Measurements from ENCODE around the gene AMMECR1.
A peak's percentile ranks its signal among the peaks of the same experiment; 100 is the strongest.
"Not testable (repeated sequence)": the region's sequence is repeated elsewhere in the genome, so short reads cannot be mapped to it uniquely, and the experiment has no call there.

AMMECR1 gene

GRCh38 chrX:110317820-110318663, at the start of gene AMMECR1:
AMMECR1 (minus strand) TSS chrX:110318085; CDS start chrX:110318071, 14 bp downstream.
- peak; percentile 78 for DNase-seq

GRCh38 chrX:110363244-110363643, 45.4 kb upstream of the AMMECR1 start:
- no peak for DNase-seq

- no peak for DNase-seq
Observed at GRCh38 chrX:110359273-110359672, 41.4 kb upstream of the AMMECR1 start.

GRCh38 chrX:110358548-110358947, 40.7 kb upstream of the AMMECR1 start, which contains the start of gene RTL9:
RTL9 (plus strand) TSS chrX:110358848; CDS start chrX:110450618, 91,770 bp downstream.
- DNase-seq = no peak

GRCh38 chrX:110346681-110347080, 28.8 kb upstream of the AMMECR1 start:
- DNase-seq = no peak

- no peak for DNase-seq
Observed at GRCh38 chrX:110341189-110342035, 23.5 kb upstream of the AMMECR1 start.

GRCh38 chrX:110338935-110339334, 21.1 kb upstream of the AMMECR1 start:
- DNase-seq = no peak

GRCh38 chrX:110333458-110333857, 15.6 kb upstream of the AMMECR1 start:
- not testable (repeated sequence) for DNase-seq

GRCh38 chrX:110331444-110332030, 13.7 kb upstream of the AMMECR1 start:
- DNase-seq = no peak

- DNase-seq = not testable (repeated sequence)
Observed at GRCh38 chrX:110328613-110329012, 10.7 kb upstream of the AMMECR1 start.

GRCh38 chrX:110327336-110327735, 9.5 kb upstream of the AMMECR1 start:
- no peak for DNase-seq

- no peak for DNase-seq
Observed at GRCh38 chrX:110326712-110327111, 8.8 kb upstream of the AMMECR1 start.

GRCh38 chrX:110322603-110323002, 4.7 kb upstream of the AMMECR1 start:
- DNase-seq = no peak

GRCh38 chrX:110321670-110322069, 3.8 kb upstream of the AMMECR1 start:
- no peak for DNase-seq

- DNase-seq = no peak
Observed at GRCh38 chrX:110321081-110321480, 3.2 kb upstream of the AMMECR1 start.

- no peak for DNase-seq
Observed at GRCh38 chrX:110320381-110320987, 2.6 kb upstream of the AMMECR1 start.

- no peak for DNase-seq
Observed at GRCh38 chrX:110318664-110318968, 731 bp upstream of the AMMECR1 start.

GRCh38 chrX:110317061-110317819, 645 bp downstream of the AMMECR1 start:
- no peak for DNase-seq

GRCh38 chrX:110316351-110317060, 1.4 kb downstream of the AMMECR1 start:
- DNase-seq = peak; percentile 9

GRCh38 chrX:110315551-110315950, 2.3 kb downstream of the AMMECR1 start:
- no peak for DNase-seq

- no peak for DNase-seq
Observed at GRCh38 chrX:110311437-110312230, 6.3 kb downstream of the AMMECR1 start.

Data from NCI-H2227 treated with DMSO at 0.1 percent for 48 hours (cell line).